GM19238 (cell line): ENCODE data around the gene ANG.

Source experiments
- DNase-seq: peaks from one replicate; pipeline ENCODE4 v3.0.0; 2011; ENCODE audit warnings: low spot score; ENCODE audit not compliant: insufficient read length

The ANG gene

DNA sequence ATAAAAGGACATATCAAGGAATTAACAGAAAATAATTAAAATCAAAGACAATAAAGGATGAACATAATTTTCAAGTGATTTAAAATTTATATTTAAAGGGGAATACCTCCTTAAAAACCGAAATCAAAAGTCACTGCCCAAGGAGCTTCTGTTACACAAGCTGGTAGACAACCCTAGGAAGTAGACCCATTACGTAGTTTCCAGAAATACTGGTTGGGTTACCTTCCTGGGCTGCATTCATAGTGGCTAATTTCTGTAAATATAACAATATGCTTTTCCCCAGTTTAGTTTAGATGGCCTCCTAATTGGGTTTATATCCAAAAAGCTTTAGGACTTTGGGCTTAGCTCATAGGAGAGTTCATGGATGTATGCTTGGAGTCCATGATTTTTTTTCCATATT lies 55.0 kb downstream of the ANG start:
- no peak for DNase-seq
